Effector memory CD8-positive, alpha-beta T cell (primary cell): ENCODE results near the gene TMEM271.
A peak's percentile ranks its signal among the peaks of the same experiment; 100 is the strongest.

Source experiments
- ATAC-seq: fragments of 150-1000 bp; cut with Tn5 transposase; replicated peaks from 2 replicates; pipeline ENCODE4 v1.10.0; 2021; ENCODE audit warnings: mild to moderate bottlenecking, moderate library complexity
- DNase-seq, 3 experiments: peaks; one replicate each; pipeline ENCODE4 v3.0.0; 2021
- H3K27ac Mint-ChIP-seq, 2 donors: one replicate each; pipeline ENCODE4 v1.8.0; 2022; ENCODE audit warnings: mild to moderate bottlenecking in 2 of 2, mixed read lengths in 2 of 2, moderate library complexity in 2 of 2
- H3K27me3 Mint-ChIP-seq, 2 donors: one replicate each; pipeline ENCODE4 v1.8.0; 2022; ENCODE audit warnings: mixed read lengths in 2 of 2
- H3K36me3 Mint-ChIP-seq: one replicate; pipeline ENCODE4 v1.8.0; 2022; ENCODE audit warnings: mild to moderate bottlenecking, moderate library complexity, mixed read lengths; ENCODE audit not compliant: insufficient read depth
- H3K4me1 Mint-ChIP-seq, 2 donors: one replicate each; pipeline ENCODE4 v1.8.0; 2022; ENCODE audit warnings: low read depth in 2 of 2, mixed read lengths in 2 of 2
- H3K4me3 Mint-ChIP-seq, 2 donors: one replicate each; pipeline ENCODE4 v1.8.0; 2022; ENCODE audit warnings: mild to moderate bottlenecking in 2 of 2, mixed read lengths in 2 of 2, moderate library complexity in 2 of 2
- H3K9me3 Mint-ChIP-seq, 2 donors: one replicate each; pipeline ENCODE4 v1.8.0; 2022; ENCODE audit warnings: mixed read lengths in 2 of 2
- total RNA-seq, 9 experiments: gene quantifications; one replicate each; lab custom pipeline; 2026; lab: John Stamatoyannopoulos, UW

The TMEM271 gene
- 0 to 0.06 (median 0) reads per million in 9 experiments for total RNA-seq

GRCh38 chr4:576245-576821, at the start of gene TMEM271:
TMEM271 (minus strand) TSS chr4:576295; CDS start chr4:576062, 233 bp downstream.
- H3K4me3 Mint-ChIP-seq: peak within 1 kb of the TSS; percentile 59 to 69

GRCh38 chr4:625631-626161, 49.6 kb upstream of the TMEM271 start:
- DNase-seq (no peak), ATAC-seq (no peak)
- peaks cover 0 to 2% of the 10 kb centered on the region in 2 donors for H3K4me1 Mint-ChIP-seq
- H3K36me3 Mint-ChIP-seq: peaks cover 3% of the 10 kb centered on the region
- H3K27me3 Mint-ChIP-seq: peaks cover 0 to 46% of the 10 kb centered on the region in 2 donors
- peaks cover 0 to 2% of the 10 kb centered on the region in 2 donors for H3K9me3 Mint-ChIP-seq
- H3K4me3 Mint-ChIP-seq: no peak overlapping the region
- H3K27ac Mint-ChIP-seq: no peak overlapping the region

More at GRCh38 chr4:576245-576821, at the start of gene TMEM271:
- DNase-seq (no peak), ATAC-seq (no peak)
- H3K9me3 Mint-ChIP-seq: no peaks in the 10 kb centered on the region
- peak within 1 kb of the TSS in 1 of 2 donors; percentile 25 for H3K27ac Mint-ChIP-seq
- no peaks in the 10 kb centered on the region for H3K36me3 Mint-ChIP-seq
- peaks cover 4 to 14% of the 10 kb centered on the region in 2 donors for H3K4me1 Mint-ChIP-seq
- H3K27me3 Mint-ChIP-seq: peaks cover 70 to 82% of the 10 kb centered on the region in 2 donors

- H3K4me1 Mint-ChIP-seq: peaks cover 0 to 2% of the 10 kb centered on the region in 2 donors
- no peak within 1 kb of the TSS for H3K27ac Mint-ChIP-seq
- H3K36me3 Mint-ChIP-seq: peaks cover 3% of the 10 kb centered on the region
- no peak for DNase-seq
- H3K27me3 Mint-ChIP-seq: peaks cover 0 to 52% of the 10 kb centered on the region in 2 donors
- ATAC-seq: no peak
- no peak within 1 kb of the TSS for H3K4me3 Mint-ChIP-seq
- peaks cover 0 to 2% of the 10 kb centered on the region in 2 donors for H3K9me3 Mint-ChIP-seq
Measured at GRCh38 chr4:624705-625590, 48.9 kb upstream of the TMEM271 start, which contains the start of gene PDE6B. PDE6B (plus strand) TSS chr4:625573; CDS start chr4:625627, 54 bp downstream.

DNA sequence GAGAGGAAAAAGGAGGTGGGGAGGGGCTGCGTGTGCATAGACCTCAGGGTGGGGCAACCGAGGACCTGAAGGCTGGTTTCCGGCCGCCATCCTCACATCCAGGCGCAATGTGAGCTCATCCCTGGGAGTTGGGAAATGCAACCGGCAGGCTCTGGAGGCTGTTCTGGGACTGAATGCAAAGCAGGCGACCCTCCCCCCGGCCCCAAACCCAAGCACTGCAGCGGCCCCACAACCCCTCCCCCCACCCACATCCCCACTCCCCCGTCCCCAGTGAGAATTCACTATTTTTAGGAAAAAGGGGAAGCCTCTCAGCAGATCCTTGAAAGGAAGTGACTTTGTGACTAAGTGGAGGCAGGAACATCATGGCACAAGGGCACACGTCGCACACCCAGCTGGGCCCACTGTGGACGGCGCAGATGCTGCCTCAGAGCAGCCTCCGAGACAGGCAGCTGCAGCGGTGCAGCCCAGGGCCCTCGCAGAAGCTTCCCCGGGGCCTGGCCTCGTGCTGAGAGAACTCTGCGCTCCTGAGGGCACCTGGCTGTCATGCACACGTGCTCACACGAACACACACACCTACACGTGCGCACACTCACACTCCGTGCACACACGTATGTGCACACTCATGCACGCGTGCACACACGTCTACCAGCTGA, 47.9 kb upstream of the TMEM271 start:
- H3K9me3 Mint-ChIP-seq: no peaks in the 10 kb centered on the region
- H3K36me3 Mint-ChIP-seq: no peaks in the 10 kb centered on the region
- no peak overlapping the region for H3K4me3 Mint-ChIP-seq
- H3K27me3 Mint-ChIP-seq: peaks cover 0 to 49% of the 10 kb centered on the region in 2 donors
- DNase-seq: no peak
- peaks cover 0 to 2% of the 10 kb centered on the region in 2 donors for H3K4me1 Mint-ChIP-seq
- no peak for ATAC-seq
- no peak overlapping the region for H3K27ac Mint-ChIP-seq

GRCh38 chr4:622996-623913, 47.2 kb upstream of the TMEM271 start:
- DNase-seq (no peak), ATAC-seq (no peak)
- H3K9me3 Mint-ChIP-seq: no peaks in the 10 kb centered on the region
- no peaks in the 10 kb centered on the region for H3K36me3 Mint-ChIP-seq
- H3K27ac Mint-ChIP-seq: no peak overlapping the region
- no peak overlapping the region for H3K4me3 Mint-ChIP-seq
- H3K27me3 Mint-ChIP-seq: peaks cover 0 to 51% of the 10 kb centered on the region in 2 donors
- H3K4me1 Mint-ChIP-seq: peaks cover 0 to 2% of the 10 kb centered on the region in 2 donors

- DNase-seq (no peak), ATAC-seq (no peak)
- Mint-ChIP-seq H3K27me3 (peaks cover 7 to 60% of the 10 kb centered on the region in 2 donors), H3K36me3 (no peaks in the 10 kb centered on the region), H3K9me3 (no peaks in the 10 kb centered on the region), H3K4me1 (peaks cover 0 to 2% of the 10 kb centered on the region in 2 donors), H3K27ac (no peak overlapping the region), H3K4me3 (no peak overlapping the region)
Measured at GRCh38 chr4:622071-622995, 46.2 kb upstream of the TMEM271 start.

DNA sequence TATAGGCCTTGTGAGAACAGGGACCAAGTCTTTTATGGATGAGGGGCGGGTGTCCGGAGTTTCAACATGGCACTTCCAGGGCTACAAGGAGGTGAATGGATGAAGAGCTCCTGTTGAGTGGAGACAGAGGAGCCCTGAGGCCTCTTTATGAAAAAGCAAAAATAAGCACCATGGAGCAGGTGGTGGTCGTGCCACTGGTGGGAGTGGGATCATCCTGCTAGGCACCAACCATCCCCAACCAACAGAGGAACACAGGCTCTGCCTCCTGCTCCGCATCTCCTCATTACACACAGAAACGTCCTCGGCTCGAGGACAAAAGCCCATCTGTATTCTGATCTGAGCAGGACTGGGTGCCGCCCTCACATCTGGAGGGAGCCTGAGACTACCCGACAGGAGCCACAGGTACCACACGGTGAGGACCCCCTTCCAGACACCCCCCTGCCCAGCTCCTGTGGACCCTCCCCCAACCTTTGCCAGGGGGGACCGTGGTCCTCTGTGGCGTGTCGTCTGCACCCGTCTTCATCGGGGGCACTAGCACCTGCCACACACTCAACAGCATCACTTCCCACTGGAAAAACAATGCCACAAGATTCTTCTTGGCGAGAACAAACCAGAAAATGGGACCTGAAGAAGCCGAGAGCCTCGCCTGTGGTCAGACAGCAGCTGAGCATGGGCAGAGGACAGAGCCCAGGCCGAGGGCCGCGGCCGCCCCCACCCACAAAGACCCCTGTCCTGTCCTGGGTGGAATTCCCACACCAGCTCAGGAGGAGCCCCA, 45.4 kb upstream of the TMEM271 start:
- Mint-ChIP-seq H3K9me3 (no peaks in the 10 kb centered on the region), H3K4me3 (no peak overlapping the region), H3K4me1 (peaks cover 0 to 2% of the 10 kb centered on the region in 2 donors), H3K27me3 (peaks cover 7 to 60% of the 10 kb centered on the region in 2 donors), H3K36me3 (no peaks in the 10 kb centered on the region), H3K27ac (no peak overlapping the region)
- no peak for DNase-seq
- ATAC-seq: no peak

DNA sequence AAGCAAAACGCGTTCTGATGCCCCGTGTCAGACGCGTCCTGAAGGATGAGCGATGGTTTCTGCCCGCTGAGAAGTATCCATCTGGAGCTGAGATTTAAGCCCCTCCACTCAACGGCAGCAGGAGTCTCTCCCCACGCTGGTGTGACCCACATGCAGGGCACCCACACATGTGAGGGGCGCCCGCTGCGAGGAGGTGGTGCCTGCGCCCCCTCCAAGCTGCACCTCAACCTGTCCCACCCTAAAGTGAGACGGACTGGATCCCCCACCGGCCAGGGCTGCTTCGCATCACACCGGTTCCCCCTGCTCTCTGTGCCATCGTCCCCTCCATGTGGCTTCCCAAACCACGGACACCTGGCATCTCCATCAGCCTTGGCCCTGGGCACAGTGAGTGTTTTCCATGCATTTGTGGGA, 44.8 kb upstream of the TMEM271 start:
- H3K9me3 Mint-ChIP-seq: no peaks in the 10 kb centered on the region
- ATAC-seq: no peak

GRCh38 chr4:620201-620600, 44.1 kb upstream of the TMEM271 start:
- no peak overlapping the region for H3K27ac Mint-ChIP-seq
- H3K4me1 Mint-ChIP-seq: peaks cover 0 to 2% of the 10 kb centered on the region in 2 donors
- no peaks in the 10 kb centered on the region for H3K9me3 Mint-ChIP-seq
- H3K36me3 Mint-ChIP-seq: no peaks in the 10 kb centered on the region
- peaks cover 7 to 53% of the 10 kb centered on the region in 2 donors for H3K27me3 Mint-ChIP-seq
- DNase-seq (no peak), ATAC-seq (no peak)
- no peak overlapping the region for H3K4me3 Mint-ChIP-seq

More for the DNA sequence above, 44.8 kb upstream of the TMEM271 start:
- Mint-ChIP-seq H3K4me1 (peaks cover 0 to 2% of the 10 kb centered on the region in 2 donors), H3K36me3 (no peaks in the 10 kb centered on the region), H3K4me3 (no peak overlapping the region), H3K27ac (no peak overlapping the region), H3K27me3 (peaks cover 7 to 54% of the 10 kb centered on the region in 2 donors)
- no peak for DNase-seq

- Mint-ChIP-seq H3K36me3 (no peaks in the 10 kb centered on the region), H3K9me3 (no peaks in the 10 kb centered on the region), H3K27ac (no peak overlapping the region), H3K4me3 (no peak overlapping the region), H3K4me1 (no peaks in the 10 kb centered on the region), H3K27me3 (peaks cover 7 to 45% of the 10 kb centered on the region in 2 donors)
- ATAC-seq (no peak), DNase-seq (no peak)
Measured at GRCh38 chr4:617644-618641, 41.8 kb upstream of the TMEM271 start.
